Epidermal melanocyte (primary cell): Measurements from ENCODE around the gene REM2.

Experiments used
- DNase-seq: peaks from one replicate; pipeline ENCODE4 v3.0.0; 2011; ENCODE audit warnings: low spot score; ENCODE audit not compliant: insufficient read length

Gene REM2

DNA sequence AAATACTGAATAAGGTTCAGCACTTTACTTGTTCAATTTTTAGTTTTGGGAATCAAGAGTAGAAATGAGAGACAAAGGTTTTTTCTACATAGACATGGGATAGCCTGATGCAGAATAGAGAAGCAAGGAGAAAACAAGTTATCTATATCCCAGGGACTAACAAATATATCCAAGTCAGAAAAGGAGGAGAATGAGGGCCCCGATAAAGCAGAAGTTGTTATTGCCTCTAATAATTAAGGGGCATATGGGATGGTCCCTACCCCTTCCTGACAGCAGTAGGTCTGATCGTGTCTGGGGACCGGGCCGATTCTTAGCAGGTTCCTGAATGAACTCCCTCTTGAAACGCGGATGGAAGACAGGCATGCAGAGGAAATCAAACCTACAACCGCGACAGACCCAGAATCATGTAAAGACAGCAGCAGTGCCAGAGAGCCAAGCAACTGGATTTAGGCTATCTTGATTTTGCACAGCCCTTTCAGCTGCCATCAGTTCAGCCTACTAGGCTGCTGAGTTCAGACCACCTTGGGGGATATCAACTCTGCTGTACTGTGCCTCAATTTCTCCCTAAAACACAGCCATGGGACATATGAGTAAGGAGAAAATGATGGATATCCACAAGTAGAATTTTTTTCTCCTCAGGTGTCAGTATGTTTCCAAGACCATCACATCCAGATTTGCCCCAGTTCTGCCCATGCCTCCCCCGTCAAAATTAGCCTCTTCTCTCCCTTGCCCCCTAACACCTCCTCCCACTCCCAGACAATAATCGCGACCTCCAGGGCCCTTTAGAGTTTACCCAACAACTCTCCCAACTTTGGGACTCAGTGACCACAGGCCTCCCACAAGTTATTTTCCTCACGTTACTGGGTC is 45.4 kb downstream of the REM2 start:
- DNase-seq: no peak

DNA sequence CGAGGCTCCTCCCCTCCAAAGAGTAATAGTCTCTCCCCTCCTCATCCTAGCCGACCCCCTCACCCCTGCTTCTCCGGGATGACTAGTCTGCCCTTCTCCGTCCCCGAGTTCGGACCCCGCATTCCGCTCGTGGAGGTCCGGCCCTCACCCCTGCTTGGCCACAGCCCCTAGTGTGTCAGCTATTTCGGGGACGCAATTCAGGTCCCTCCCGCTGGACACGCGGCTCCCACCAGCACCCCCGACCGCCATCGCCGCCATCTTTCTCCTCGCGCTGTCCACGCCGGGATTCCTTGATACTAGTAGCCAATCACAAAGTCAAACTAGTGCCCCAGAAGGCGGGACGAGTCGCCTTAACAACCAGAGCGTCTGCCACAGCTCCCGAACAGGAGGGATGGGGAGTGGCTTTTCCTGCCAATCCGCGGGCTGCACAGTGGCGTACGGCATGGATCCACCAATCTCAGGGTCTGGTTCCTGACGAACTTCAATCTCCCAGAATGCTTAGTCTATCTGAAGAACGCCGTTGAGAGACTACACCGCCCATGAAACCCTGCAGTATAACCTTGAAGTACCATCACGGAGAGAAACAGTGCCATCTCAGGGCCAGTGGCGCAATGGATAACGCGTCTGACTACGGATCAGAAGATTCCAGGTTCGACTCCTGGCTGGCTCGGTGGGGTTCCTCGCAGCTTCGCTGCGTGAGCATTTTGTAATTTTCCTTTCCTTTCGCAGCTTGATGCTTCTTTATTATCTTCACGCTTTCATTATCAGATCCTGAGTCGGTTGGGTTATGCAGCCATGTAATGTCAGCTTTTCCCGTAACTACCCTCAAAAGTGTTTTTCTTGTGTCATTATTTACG is 46.3 kb downstream of the REM2 start, which contains the start of gene PRMT5:
PRMT5 (minus strand) TSS at position 273 of the 857 bp plus-strand sequence; CDS start at position 258, 15 bp downstream.
- DNase-seq: peak; percentile 93

DNA sequence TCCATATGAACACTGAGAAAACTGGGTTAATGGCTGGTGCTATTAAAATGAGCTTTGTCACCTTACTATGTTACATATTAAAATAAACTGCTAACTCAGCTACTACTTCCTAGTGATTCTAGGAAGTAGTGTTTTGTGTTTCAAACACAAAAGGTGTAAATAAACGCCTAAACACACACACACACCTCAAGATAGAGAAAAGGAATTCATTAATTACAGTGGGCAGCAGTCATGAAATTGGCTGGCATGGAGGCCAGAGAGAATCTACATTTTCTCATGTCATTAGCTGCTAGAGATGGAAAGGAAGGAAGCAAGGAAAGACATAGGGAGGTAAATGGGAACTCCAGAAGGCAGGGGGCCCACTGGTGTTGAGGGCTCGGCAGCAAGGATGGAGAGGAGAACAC is 46.9 kb downstream of the REM2 start:
- DNase-seq: no peak

DNA sequence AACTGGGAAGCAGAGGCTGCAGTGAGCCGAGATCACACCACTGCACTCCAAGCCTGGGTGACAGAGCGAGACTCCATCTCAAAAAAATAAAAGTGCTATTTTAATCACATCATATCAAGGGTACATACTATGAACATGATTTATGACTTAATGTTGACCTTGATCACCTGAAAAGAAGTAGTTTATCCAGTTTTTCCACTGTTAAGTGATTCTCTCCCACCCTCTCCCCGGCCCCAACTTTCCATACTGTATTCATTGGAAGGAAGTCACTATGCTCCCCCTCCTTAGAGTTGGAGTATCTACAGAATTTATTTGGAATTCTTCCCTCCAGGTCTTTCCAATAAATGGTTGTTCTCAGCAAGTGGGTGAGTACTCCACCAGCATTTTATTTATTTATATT is 49.1 kb downstream of the REM2 start:
- no peak for DNase-seq

DNA sequence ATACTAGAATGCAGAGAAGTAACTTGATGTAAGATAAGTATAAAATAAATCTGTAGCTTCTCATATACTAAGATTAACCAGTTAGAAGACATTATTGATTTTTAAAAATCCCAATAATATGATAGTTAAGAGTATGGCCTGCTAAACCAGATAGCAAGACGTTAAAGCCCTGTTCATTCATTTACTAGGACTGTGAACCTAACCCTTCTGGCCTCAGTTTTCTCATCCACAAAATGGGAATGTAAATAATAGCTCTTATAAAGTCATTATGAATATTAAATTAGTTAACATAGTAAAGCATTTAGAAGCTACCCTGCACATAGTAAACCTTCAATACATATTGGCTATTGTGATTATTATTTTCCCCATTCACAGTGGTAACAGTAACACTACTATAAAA is 52.1 kb downstream of the REM2 start:
- no peak for DNase-seq
